HG02852 (cell line): ENCODE data around the gene FYCO1.
"Not testable (repeated sequence)": the region's sequence is repeated elsewhere in the genome, so short reads cannot be mapped to it uniquely, and the experiment has no call there.

Experiments used
- ATAC-seq: cut with Tn5 transposase; IDR thresholded peaks from one replicate; pipeline ENCODE4 v1.9.1; 2021; ENCODE audit warnings: mild to moderate bottlenecking, moderate library complexity; ENCODE audit not compliant: unreplicated experiment

FYCO1 gene

GRCh38 chr3:46012246-46012645, 16.6 kb upstream of the FYCO1 start:
- no peak for ATAC-seq

GRCh38 chr3:46010519-46011113, 15.0 kb upstream of the FYCO1 start:
- ATAC-seq = no peak

- ATAC-seq = no peak
Observed at GRCh38 chr3:46008058-46008457, 12.4 kb upstream of the FYCO1 start.

DNA sequence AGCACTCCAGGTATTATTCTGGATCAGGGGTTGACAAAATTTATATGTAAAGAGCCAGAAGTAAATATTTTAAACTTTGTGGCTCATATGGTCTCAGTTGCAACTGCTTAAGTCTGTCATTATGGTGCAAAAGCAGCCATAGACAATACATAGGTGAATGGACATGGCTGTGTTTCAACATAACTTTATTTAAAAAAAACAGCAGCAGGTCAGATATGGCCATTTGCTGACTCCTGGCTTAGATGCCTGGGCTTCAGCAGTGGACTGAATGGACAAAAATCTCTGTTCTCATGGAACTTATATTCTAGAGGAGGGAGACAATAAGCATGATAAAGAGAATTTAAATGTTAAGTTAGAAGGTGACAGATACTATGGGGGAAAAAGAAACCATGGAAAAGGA, 11.7 kb upstream of the FYCO1 start:
- no peak for ATAC-seq

DNA sequence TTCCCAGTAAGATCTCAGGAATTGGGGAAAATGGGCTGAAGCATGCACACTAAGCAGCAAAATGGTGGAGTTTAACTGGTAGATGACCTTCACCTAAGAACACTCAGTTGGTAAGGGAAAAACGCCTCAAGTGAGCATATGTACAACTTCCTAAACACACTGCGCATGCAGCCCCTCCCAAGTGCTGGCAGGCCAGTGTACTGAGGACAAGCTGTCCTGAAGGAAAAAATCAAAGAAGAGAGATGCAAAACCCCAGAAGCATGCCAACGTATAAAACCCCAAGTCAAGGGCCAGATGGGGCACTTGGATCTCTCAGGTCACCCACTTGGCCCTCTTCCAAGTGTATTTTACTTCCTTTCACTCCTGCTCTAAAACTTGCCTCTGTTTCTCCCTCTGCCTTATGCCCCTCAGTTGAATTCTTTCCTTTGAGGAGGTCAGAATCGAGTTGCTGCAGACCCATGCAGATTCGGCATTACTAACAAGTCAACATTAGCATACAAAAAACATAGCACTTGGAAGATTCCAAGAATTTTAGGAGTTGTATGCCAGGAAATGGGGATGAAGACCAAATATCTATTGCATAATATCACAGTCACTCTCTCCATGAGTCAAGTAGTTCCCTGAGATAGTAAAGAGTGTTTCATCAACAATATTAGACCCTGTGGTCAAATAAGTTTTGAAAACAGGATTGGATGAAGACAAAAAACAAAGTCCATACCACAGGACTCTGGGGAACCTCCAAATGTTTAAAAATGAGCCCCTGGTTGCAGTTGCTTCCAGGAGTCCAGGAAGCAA, 10.8 kb upstream of the FYCO1 start:
- ATAC-seq = no peak

DNA sequence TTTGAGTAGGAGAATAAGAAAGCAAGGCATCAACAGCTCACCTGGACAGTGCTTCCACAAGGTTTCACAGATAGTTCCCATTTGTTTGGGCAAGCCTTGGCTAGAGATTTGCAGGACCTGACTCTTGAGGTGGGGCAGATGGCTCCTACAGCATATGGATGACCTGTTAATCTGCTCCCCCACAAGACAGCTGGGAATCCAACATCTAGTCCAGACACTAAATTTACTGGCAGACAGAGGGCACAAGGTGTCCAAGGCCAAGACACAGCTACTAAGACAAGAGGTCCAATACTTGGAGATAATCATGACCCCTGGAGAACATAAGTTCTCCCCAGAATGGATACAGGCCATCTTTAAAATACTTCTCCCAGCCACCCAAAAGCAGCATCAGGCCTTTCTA, 8.1 kb upstream of the FYCO1 start:
- not testable (repeated sequence) for ATAC-seq

DNA sequence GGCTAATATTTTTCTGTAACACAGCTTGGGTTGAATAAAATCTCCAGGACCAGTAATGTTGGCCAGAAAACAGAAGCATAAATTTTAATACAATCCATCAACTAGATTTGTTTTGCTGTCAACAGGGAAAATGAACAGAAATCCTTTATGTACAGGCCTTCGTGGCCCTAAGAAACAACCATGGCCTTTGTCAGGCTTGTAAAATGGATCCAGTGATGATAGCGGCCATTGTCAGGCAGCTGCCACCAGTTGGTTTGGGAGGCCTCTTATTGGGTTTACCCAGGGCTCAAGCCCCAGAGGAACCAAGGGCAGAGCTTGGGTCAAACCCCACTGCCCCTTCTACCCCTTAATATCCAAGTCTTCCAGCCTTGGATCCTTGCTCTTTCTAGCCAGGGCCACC, 5.6 kb upstream of the FYCO1 start:
- ATAC-seq = no peak

- ATAC-seq = no peak
Observed at GRCh38 chr3:45997942-45998341, 2.3 kb upstream of the FYCO1 start.

DNA sequence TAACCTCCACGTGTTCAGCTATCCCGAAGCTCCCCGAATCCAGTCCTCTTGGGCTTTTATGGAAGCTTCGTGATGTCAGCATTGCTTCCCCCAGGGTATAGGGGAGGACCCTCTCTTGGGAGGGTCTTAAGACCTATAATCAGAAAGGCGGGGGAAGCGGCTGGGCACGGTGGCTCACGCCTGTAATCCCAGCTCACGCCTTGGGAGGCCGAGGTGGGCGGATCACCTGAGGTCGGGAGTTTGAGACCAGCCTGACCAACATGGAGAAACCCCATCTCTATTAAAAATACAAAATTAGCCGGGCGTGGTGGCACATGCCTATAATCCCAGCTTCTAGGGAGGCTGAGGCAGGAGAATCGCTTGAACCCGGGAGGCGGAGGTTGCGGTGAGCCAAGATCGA, 1.9 kb upstream of the FYCO1 start:
- not testable (repeated sequence) for ATAC-seq

DNA sequence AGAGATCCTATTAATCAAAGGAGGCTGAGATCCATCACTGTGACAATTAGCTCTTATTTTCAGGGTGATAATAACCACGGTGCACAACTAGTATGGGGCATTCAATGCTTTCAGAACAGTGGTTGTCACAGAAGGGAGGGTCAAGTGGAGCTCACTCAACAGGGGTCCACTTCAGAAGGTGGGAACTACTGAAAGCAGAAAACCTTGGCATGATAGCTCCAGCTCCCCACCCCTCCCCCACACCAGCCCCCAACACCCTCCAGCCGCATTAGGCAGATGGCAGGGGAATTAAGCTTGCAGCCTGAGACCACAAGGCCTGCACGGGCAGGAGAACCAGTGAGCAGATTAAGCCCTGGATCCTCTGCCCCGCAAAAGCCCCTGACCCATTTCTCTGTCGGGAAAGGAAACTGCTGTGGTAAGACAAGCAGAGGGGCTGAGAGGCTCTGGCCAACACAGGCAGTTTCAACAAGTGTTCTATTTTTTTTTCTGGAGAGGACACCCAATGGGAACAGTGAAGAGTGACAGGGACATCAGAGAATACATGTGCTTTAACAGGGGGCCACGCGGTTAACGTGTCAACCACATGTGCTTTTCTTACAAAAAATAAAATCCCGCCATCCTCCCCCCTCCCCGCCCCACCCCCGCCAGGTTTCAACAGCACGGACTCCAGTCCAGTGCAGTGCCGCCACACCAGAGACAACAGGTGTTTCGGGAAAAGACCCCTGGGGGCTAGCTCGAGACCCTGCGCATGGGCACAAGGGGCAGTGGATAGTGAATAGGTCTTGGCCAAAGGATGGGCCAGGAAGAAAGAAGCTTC, 997 bp downstream of the FYCO1 start:
- peak; percentile 8 for ATAC-seq

DNA sequence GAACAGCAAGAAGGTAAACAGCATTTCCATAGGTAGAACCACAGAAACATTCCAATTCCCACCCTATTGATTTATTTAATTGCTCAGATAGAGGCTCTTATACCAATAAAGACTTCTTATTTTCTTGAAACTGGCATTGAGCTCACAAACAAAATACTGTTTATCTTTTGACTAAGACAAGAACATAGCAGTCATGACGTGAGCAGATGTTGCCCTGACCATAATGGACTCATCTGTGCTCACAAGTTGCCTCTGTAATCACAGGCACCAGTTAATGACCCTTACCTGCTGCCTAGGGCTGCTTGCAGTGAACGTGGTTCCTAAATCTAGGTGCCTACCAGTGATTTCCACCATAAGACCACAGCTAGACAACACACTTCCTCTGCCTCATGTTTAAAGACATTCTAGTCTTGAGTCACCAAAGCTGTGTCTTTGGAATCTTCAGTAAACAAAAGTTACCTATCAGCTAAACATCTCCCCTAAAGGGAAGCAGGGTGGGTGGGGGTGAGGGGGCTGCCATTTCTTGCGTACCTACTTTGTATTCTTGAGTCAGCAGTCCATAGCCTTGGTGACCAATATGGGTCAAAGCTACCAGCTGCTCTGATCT, 2.1 kb downstream of the FYCO1 start:
- ATAC-seq = no peak

GRCh38 chr3:45992821-45993221, 2.8 kb downstream of the FYCO1 start:
- no peak for ATAC-seq

DNA sequence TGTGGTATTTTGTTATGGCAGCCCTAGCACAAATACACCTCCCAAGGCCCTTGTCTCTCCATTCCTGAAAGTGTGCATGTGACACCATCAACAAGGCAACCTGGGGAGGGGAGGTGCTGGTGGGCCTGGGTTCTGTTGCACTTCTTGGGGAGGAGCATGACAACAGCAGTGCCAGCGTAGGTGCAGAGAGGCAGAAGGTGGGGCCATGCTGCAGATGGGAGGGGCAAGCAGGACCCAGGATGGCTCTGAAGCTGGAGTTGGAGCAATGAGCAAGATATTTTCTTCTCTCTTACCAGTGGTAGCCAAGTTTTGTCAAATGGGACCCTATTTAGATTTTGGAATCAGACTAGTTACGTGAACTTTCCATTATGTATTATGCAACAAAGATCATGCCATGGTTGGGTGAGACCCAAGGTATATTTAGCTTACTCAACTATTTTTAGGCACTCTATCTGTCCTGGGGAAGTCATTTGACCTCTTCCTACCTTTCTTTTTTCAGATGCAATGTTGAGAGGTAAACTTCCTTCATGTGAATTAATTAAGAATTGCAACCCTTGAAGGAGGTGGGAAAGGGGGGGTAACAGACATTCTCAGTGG, 3.4 kb downstream of the FYCO1 start:
- ATAC-seq = no peak

GRCh38 chr3:45991341-45991740, 4.3 kb downstream of the FYCO1 start:
- no peak for ATAC-seq

- ATAC-seq = no peak
Observed at GRCh38 chr3:45990181-45990580, 5.4 kb downstream of the FYCO1 start.

DNA sequence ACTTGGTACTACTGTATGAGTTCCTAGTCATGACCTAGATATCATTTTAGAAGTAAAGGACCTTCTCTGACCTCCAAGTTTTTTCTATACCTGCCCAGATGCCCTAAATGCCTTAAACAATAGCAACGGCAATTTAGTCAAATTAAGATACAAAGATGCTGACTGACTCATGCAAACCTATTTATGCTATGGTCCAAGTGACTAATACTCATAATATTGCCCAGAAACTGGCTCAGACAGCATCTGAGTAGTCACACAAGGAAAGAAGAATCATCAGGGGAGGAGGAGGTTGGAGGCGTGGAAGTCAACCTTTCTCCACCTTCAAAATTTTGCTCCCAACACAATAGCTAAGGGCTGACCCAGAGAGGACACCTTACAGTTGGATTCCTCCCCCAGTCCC, 6.8 kb downstream of the FYCO1 start:
- no peak for ATAC-seq

- ATAC-seq = no peak
Observed at GRCh38 chr3:45988362-45988761, 7.3 kb downstream of the FYCO1 start.

GRCh38 chr3:45987368-45988291, 8.0 kb downstream of the FYCO1 start:
- no peak for ATAC-seq

DNA sequence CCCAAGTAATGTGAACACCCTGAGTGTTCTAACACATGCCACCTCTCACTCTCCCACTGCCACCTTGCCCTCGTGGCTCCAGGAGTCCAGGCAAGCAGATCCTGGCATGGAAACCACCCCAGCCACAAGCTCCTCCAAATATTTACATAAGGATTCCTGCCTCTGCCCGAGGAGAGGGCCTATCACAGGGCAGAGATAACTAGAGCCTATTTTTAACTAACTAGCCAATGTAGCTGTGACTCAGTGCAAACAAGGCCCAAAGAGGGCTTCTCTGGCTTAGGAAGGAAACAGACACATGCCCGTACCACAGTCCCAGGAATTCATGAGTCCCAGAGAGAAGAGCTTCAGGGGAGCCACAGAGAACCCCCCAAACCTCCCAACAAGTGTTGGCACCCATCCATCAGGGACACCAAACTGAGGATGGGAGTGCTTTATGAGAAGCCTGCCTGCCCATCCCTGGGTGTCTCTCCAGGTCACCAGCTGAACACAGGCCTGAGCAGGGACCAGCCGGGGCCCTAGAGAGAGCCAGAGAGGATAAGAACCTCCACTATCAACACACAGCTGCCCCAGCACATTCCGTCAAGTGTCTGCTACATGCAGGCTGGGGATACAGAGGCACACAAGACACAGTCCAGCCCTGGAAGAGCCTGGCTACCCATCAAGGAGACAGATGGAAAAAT, 9.2 kb downstream of the FYCO1 start:
- no peak for ATAC-seq
